Measurements from ENCODE around the gene FAM20C. TPM values are rescaled to one million over a fixed set of nuclear protein-coding genes. Genes with fewer than 3 reads are reported as not detected.
"Not testable (repeated sequence)": the region's sequence is repeated elsewhere in the genome, so short reads cannot be mapped to it uniquely, and the experiment has no call there.

FAM20C gene
- total RNA-seq, 1 donor from 2014 or later = 10.0 TPM

DNA sequence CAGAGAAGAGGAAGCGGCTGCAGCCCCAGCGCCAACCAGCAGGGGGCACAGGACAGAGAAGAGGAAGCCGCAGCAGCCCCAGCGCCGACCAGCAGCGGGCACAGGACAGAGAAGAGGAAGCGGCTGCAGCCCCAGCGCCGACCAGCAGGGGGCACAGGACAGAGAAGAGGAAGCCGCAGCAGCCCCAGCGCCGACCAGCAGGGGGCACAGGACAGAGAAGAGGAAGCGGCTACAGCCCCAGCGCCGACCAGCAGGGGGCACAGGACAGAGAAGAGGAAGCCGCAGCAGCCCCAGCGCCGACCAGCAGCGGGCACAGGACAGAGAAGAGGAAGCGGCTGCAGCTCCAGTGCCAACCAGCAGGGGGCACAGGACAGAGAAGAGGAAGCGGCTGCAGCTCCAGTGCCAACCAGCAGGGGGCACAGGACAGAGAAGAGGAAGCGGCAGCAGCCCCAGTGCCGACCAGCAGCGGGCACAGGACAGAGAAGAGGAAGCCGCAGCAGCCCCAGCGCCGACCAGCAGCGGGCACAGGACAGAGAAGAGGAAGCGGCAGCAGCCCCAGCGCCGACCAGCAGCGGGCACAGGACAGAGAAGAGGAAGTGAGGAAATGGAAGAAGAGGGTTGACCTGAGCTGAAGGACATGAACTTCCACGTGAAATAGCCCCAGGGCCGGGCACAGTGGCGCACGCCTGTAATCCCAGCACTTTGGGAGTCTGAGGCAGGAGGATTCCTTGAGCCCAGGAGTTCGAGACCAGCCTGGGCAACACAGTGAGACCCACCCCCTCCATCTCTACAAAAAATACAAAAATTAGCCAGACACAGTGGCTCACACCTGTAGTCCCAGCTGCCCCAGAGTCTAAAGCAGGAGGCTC, 71.3 kb downstream of the FAM20C start:
- H3K4me1 Mint-ChIP-seq (ENCODE audit: low read depth, unreplicated experiment); H2AFZ ChIP-seq (ENCODE audit: low read depth, low read length); H3K4me3 ChIP-seq (ENCODE audit: insufficient read depth, low read depth, low read length); H3K9ac ChIP-seq (ENCODE audit: low read length); H3K27me3 ChIP-seq (ENCODE audit: insufficient read depth, low read length); H3K4me3 Mint-ChIP-seq (ENCODE audit: unreplicated experiment); DNase-seq (ENCODE audit: low read depth); H3K27ac ChIP-seq (ENCODE audit: low read depth, low read length); H3K79me2 ChIP-seq (ENCODE audit: insufficient read depth, low read length); H3K27ac Mint-ChIP-seq (ENCODE audit: unreplicated experiment); H3K4me1 ChIP-seq (ENCODE audit: insufficient read depth, low read length); H4K20me1 ChIP-seq (ENCODE audit: insufficient read depth, low read length); H3K36me3 Mint-ChIP-seq (ENCODE audit: low read depth, unreplicated experiment); H3K4me2 ChIP-seq (ENCODE audit: low read length); FAIRE-seq; H3K36me3 ChIP-seq (ENCODE audit: insufficient read depth, low read length): not testable (repeated sequence)
- H3K9me3 ChIP-seq (ENCODE audit: insufficient read depth, low read depth, low read length) = peaks cover 12% of the 10 kb centered on the region
- TF ChIP-seq, protein P1, sequence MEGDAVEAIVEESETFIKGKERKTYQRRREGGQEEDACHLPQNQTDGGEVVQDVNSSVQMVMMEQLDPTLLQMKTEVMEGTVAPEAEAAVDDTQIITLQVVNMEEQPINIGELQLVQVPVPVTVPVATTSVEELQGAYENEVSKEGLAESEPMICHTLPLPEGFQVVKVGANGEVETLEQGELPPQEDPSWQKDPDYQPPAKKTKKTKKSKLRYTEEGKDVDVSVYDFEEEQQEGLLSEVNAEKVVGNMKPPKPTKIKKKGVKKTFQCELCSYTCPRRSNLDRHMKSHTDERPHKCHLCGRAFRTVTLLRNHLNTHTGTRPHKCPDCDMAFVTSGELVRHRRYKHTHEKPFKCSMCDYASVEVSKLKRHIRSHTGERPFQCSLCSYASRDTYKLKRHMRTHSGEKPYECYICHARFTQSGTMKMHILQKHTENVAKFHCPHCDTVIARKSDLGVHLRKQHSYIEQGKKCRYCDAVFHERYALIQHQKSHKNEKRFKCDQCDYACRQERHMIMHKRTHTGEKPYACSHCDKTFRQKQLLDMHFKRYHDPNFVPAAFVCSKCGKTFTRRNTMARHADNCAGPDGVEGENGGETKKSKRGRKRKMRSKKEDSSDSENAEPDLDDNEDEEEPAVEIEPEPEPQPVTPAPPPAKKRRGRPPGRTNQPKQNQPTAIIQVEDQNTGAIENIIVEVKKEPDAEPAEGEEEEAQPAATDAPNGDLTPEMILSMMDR (IDR thresholded peaks at IDR 0.05; ENCODE audit: insufficient read depth, low read depth, low read length) = peak; percentile 15
- Mint-ChIP-seq H3K9me3 (ENCODE audit: unreplicated experiment) (peaks cover 21% of the 10 kb centered on the region), H3K27me3 (ENCODE audit: low read depth, unreplicated experiment) (peaks cover 11% of the 10 kb centered on the region)

GRCh38 chr7:264541-265191, 72.3 kb downstream of the FAM20C start:
- H3K9ac ChIP-seq (ENCODE audit: low read length) = no peak overlapping the region
- H3K36me3 ChIP-seq (ENCODE audit: insufficient read depth, low read length) = no peaks in the 10 kb centered on the region
- no peaks in the 10 kb centered on the region for H3K4me1 ChIP-seq (ENCODE audit: insufficient read depth, low read length)
- FAIRE-seq (no peak), DNase-seq (ENCODE audit: low read depth) (no peak)
- peaks cover 12% of the 10 kb centered on the region for H3K9me3 ChIP-seq (ENCODE audit: insufficient read depth, low read depth, low read length)
- H3K4me2 ChIP-seq (ENCODE audit: low read length) = no peak overlapping the region
- Mint-ChIP-seq H3K4me1 (ENCODE audit: low read depth, unreplicated experiment) (no peaks in the 10 kb centered on the region), H3K4me3 (ENCODE audit: unreplicated experiment) (no peak overlapping the region), H3K9me3 (ENCODE audit: unreplicated experiment) (peaks cover 22% of the 10 kb centered on the region), H3K27me3 (ENCODE audit: low read depth, unreplicated experiment) (peaks cover 13% of the 10 kb centered on the region), H3K27ac (ENCODE audit: unreplicated experiment) (peak overlapping the region; percentile 41), H3K36me3 (ENCODE audit: low read depth, unreplicated experiment) (no peaks in the 10 kb centered on the region)
- no peaks in the 10 kb centered on the region for H3K79me2 ChIP-seq (ENCODE audit: insufficient read depth, low read length)
- H2AFZ ChIP-seq (ENCODE audit: low read depth, low read length) = no peak overlapping the region
- H4K20me1 ChIP-seq (ENCODE audit: insufficient read depth, low read length) = peaks cover 5% of the 10 kb centered on the region
- TF ChIP-seq, protein P1 (IDR thresholded peaks at IDR 0.05; ENCODE audit: insufficient read depth, low read depth, low read length) = no peak
- TF ChIP-seq EZH2 (IDR thresholded peaks at IDR 0.05; ENCODE audit: insufficient read depth, low read length) = no peak
- no peak overlapping the region for H3K4me3 ChIP-seq (ENCODE audit: insufficient read depth, low read depth, low read length)
- H3K27me3 ChIP-seq (ENCODE audit: insufficient read depth, low read length) = no peaks in the 10 kb centered on the region
- no peak overlapping the region for H3K27ac ChIP-seq (ENCODE audit: low read depth, low read length)

Data from astrocyte (in vitro differentiated cells and primary cell).